ENCODE measurements around the gene TAS2R3.

TAS2R3 gene

GRCh38 chr7:141785706-141786552 is 22.0 kb downstream of the TAS2R3 start:
- DNase-seq (peak; percentile 13), ATAC-seq (peak; percentile 43)

GRCh38 chr7:141788296-141788695 is 24.4 kb downstream of the TAS2R3 start:
- DNase-seq (no peak), ATAC-seq (no peak)

GRCh38 chr7:141789917-141790316 is 26.0 kb downstream of the TAS2R3 start, which contains the start of gene TAS2R5:
TSS of gene TAS2R5 (plus strand) at chr7:141790217. CDS start at chr7:141790362, 145 bp downstream.
- ATAC-seq (no peak), DNase-seq (no peak)

GRCh38 chr7:141792526-141792925 is 28.6 kb downstream of the TAS2R3 start:
- ATAC-seq: no peak
- DNase-seq: no peak

All from stimulated activated naive CD8-positive, alpha-beta T cell treated with anti-CD3 and anti-CD28 coated beads, Interleukin-15, Interleukin-2, amounts not matched to agents 100 U/mL and 50 U/mL, for 24 hours (primary cell).